ENCODE data around the gene MIER1. TPM values are rescaled to one million over a fixed set of nuclear protein-coding genes. Genes with fewer than 3 reads are reported as not detected.
A peak's percentile ranks its signal among the peaks of the same experiment; 100 is the strongest.

The MIER1 gene
- total and polyA plus RNA-seq, 9 of the 15 experiments (the other 6 are each of a cell fraction or from before 2014, with no cell fraction given) = 13.9 to 34.8 (median 21.5) TPM

DNA sequence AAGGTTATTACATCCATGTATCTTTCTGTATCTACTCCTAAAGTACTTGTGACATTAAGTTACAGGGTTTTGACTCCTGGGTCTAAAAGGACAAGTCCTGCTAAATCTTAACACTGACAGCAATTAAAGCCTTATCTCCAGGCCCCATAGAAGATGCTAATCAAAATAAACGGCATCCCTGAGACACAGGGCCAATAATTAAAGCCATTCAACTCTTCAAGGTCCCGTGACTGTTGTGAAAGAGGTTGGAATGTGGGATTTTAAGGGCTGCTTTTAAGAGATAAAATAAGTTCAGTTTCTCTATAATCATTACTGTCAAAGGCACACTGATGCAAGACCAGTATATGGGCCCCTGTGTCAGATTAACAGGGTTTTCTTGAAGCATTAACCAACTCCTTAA is 8.5 kb upstream of the MIER1 start (continued):
- TF ChIP-seq OTX1 (CRISPR knock-in tag; IDR thresholded peaks at IDR 0.05) (0 out of 2 replicates have a peak, but pooled peaks have one; percentile 13), SRSF3 (IDR thresholded peaks at IDR 0.05; ENCODE audit: insufficient read depth, low read length) (no peak), NFRKB (IDR thresholded peaks at IDR 0.05; ENCODE audit: low read depth) (no peak), FOXJ2 (tag; IDR thresholded peaks at IDR 0.05) (peak; percentile 48), PHF20 (IDR thresholded peaks at IDR 0.05; ENCODE audit: partially characterized antibody) (no peak), FOXA3 (CRISPR knock-in tag; conservative IDR thresholded peaks at IDR 0.05 in 1 of 2, IDR thresholded peaks at IDR 0.05 in 1 of 2) (no peak), ZNF347 (CRISPR knock-in tag; IDR thresholded peaks at IDR 0.05; ENCODE audit: low read depth) (no peak), ZNF696 (CRISPR knock-in tag; conservative IDR thresholded peaks at IDR 0.05) (no peak), HSF4 (CRISPR knock-in tag; IDR thresholded peaks at IDR 0.05; ENCODE audit: borderline replicate concordance) (no peak), STAT5B (CRISPR knock-in tag; IDR thresholded peaks at IDR 0.05) (no peak), MAZ (CRISPR knock-in tag; conservative IDR thresholded peaks at IDR 0.05 in 1 of 2, IDR thresholded peaks at IDR 0.05 in 1 of 2) (no peak), TAF9B (IDR thresholded peaks at IDR 0.05; ENCODE audit: partially characterized antibody) (no peak), BACH1 (tag; IDR thresholded peaks at IDR 0.05) (no peak), ZNF134 (CRISPR knock-in tag; conservative IDR thresholded peaks at IDR 0.05) (no peak), TARDBP (IDR thresholded peaks at IDR 0.05) (no peak; the same call in 1 of the 2 replicates), ZNF668 (CRISPR knock-in tag; IDR thresholded peaks at IDR 0.05) (no peak)
- TF ChIP-seq, protein P1, sequence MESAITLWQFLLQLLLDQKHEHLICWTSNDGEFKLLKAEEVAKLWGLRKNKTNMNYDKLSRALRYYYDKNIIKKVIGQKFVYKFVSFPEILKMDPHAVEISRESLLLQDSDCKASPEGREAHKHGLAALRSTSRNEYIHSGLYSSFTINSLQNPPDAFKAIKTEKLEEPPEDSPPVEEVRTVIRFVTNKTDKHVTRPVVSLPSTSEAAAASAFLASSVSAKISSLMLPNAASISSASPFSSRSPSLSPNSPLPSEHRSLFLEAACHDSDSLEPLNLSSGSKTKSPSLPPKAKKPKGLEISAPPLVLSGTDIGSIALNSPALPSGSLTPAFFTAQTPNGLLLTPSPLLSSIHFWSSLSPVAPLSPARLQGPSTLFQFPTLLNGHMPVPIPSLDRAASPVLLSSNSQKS (CRISPR knock-in tag; IDR thresholded peaks at IDR 0.05) = no peak
- TF ChIP-seq, protein P2, sequence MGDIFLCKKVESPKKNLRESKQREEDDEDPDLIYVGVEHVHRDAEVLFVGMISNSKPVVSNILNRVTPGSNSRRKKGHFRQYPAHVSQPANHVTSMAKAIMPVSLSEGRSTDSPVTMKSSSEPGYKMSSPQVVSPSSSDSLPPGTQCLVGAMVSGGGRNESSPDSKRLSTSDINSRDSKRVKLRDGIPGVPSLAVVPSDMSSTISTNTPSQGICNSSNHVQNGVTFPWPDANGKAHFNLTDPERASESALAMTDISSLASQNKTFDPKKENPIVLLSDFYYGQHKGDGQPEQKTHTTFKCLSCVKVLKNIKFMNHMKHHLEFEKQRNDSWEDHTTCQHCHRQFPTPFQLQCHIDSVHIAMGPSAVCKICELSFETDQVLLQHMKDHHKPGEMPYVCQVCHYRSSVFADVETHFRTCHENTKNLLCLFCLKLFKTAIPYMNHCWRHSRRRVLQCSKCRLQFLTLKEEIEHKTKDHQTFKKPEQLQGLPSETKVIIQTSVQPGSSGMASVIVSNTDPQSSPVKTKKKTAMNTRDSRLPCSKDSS (IDR thresholded peaks at IDR 0.05; ENCODE audit: low read depth, partially characterized antibody) = no peak
- TF ChIP-seq, protein P3, sequence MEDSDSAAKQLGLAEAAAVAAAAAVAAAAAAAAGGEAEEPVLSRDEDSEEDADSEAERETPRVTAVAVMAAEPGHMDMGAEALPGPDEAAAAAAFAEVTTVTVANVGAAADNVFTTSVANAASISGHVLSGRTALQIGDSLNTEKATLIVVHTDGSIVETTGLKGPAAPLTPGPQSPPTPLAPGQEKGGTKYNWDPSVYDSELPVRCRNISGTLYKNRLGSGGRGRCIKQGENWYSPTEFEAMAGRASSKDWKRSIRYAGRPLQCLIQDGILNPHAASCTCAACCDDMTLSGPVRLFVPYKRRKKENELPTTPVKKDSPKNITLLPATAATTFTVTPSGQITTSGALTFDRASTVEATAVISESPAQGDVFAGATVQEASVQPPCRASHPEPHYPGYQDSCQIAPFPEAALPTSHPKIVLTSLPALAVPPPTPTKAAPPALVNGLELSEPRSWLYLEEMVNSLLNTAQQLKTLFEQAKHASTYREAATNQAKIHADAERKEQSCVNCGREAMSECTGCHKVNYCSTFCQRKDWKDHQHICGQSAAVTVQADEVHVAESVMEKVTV (CRISPR knock-in tag; IDR thresholded peaks at IDR 0.05) = peak; percentile 33; the same call in 1 of the 2 replicates
- TF ChIP-seq, protein P4, sequence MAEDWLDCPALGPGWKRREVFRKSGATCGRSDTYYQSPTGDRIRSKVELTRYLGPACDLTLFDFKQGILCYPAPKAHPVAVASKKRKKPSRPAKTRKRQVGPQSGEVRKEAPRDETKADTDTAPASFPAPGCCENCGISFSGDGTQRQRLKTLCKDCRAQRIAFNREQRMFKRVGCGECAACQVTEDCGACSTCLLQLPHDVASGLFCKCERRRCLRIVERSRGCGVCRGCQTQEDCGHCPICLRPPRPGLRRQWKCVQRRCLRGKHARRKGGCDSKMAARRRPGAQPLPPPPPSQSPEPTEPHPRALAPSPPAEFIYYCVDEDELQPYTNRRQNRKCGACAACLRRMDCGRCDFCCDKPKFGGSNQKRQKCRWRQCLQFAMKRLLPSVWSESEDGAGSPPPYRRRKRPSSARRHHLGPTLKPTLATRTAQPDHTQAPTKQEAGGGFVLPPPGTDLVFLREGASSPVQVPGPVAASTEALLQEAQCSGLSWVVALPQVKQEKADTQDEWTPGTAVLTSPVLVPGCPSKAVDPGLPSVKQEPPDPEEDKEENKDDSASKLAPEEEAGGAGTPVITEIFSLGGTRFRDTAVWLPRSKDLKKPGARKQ (CRISPR knock-in tag; IDR thresholded peaks at IDR 0.05) = no peak
- TF ChIP-seq, protein P5, sequence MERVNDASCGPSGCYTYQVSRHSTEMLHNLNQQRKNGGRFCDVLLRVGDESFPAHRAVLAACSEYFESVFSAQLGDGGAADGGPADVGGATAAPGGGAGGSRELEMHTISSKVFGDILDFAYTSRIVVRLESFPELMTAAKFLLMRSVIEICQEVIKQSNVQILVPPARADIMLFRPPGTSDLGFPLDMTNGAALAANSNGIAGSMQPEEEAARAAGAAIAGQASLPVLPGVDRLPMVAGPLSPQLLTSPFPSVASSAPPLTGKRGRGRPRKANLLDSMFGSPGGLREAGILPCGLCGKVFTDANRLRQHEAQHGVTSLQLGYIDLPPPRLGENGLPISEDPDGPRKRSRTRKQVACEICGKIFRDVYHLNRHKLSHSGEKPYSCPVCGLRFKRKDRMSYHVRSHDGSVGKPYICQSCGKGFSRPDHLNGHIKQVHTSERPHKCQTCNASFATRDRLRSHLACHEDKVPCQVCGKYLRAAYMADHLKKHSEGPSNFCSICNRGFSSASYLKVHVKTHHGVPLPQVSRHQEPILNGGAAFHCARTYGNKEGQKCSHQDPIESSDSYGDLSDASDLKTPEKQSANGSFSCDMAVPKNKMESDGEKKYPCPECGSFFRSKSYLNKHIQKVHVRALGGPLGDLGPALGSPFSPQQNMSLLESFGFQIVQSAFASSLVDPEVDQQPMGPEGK (CRISPR knock-in tag; IDR thresholded peaks at IDR 0.05; ENCODE audit: borderline replicate concordance) = no peak

All from K562 (cell line).